ENCODE data around the gene PFKM. TPM values are rescaled to one million over a fixed set of nuclear protein-coding genes. Genes with fewer than 3 reads are reported as not detected.
A peak's percentile ranks its signal among the peaks of the same experiment; 100 is the strongest.

Gene PFKM
- total RNA-seq, 2 donors from 2014 or later = 50.1 to 62.2 TPM

DNA sequence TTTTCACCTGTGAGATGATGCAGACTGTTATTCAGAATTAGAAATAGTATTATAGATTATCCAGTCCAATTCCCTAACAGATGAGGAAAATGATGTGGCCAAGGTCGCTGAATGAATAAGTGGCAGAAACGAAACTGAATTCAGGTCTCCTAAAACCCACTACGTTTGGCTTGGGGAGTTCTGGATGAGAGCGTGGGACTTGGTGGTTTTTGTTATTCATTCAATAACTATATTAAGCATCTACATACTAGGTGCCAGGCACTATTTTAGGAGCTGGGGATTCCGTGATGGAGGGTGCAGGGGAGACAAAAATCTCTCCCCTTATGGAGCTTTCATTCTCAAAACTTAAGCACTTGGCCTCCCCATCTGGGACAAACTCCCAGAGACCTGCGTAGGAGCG, 63.5 kb downstream of the PFKM start:
- ATAC-seq (ENCODE audit: insufficient number of reproducible peaks, low FRiP score, low read depth) (no peak), DNase-seq (ENCODE audit: low spot score) (no peak)
- Histone ChIP-seq H3K4me1 (ENCODE audit: control insufficient read depth in 1 of 2, low read depth in 2 of 2) (peaks cover 4 to 16% of the 10 kb centered on the region in 2 donors), H3K27ac (peak overlapping the region; percentile 18 to 66), H3K27me3 (replicated peaks; ENCODE audit: insufficient read depth) (no peaks in the 10 kb centered on the region), H3K9me3 (no peaks in the 10 kb centered on the region), H3K36me3 (no peaks in the 10 kb centered on the region), H3K4me3 (peak overlapping the region; percentile 96)
- TF ChIP-seq, protein P1, sequence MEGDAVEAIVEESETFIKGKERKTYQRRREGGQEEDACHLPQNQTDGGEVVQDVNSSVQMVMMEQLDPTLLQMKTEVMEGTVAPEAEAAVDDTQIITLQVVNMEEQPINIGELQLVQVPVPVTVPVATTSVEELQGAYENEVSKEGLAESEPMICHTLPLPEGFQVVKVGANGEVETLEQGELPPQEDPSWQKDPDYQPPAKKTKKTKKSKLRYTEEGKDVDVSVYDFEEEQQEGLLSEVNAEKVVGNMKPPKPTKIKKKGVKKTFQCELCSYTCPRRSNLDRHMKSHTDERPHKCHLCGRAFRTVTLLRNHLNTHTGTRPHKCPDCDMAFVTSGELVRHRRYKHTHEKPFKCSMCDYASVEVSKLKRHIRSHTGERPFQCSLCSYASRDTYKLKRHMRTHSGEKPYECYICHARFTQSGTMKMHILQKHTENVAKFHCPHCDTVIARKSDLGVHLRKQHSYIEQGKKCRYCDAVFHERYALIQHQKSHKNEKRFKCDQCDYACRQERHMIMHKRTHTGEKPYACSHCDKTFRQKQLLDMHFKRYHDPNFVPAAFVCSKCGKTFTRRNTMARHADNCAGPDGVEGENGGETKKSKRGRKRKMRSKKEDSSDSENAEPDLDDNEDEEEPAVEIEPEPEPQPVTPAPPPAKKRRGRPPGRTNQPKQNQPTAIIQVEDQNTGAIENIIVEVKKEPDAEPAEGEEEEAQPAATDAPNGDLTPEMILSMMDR (IDR thresholded peaks at IDR 0.05) = no peak

DNA sequence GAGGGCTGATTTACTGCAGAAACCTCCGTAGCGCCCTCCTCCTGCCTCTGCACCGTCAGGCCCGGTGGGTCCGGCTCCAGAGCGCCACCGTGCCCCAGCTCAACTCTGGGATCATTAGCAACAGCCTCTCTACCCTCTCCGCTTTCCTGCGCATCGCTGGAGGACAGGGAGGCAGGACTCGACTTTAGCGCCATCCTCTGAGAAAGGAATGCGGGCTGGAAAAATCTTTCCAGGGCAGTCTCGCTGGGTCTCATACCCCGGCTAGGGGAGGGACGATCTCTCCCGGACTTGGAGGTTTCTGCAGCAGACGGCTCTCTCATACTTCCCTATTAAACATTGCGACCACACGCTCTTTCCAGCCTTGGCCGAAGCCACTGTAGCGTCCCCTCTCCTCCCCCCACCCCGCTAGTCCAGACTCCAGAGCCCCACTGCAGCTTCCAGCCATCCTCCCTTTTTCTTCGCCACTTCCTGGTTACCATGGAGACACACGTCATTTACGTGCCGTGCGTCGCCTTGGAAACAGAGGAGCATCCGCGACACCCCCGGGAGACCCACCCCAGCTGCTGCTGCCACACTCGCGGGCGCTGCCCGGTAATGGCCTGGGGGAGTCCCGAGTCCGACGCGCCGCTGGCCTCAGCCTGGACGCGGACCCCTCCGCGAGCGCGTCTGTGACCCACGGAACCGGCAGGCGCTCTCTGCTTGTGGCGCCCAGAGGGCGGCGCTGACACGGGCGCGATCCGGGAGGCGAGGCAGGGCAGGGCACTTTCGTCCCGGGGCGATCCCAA, 64.1 kb downstream of the PFKM start, which contains the start of gene CCDC184:
Gene CCDC184 (plus strand): TSS at position 554 of the 785 bp plus-strand sequence. CDS start 479 bp downstream, outside the sequence.
- no peaks in the 10 kb centered on the region for H3K9me3 ChIP-seq
- H3K27me3 ChIP-seq (replicated peaks; ENCODE audit: insufficient read depth) = no peaks in the 10 kb centered on the region
- TF ChIP-seq, protein P1 (IDR thresholded peaks at IDR 0.05) = peak; percentile 40
- peak within 1 kb of the TSS; percentile 18 to 66 for H3K27ac ChIP-seq
- DNase-seq (ENCODE audit: low spot score) (peak; percentile 32), ATAC-seq (ENCODE audit: insufficient number of reproducible peaks, low FRiP score, low read depth) (peak; percentile 63)
- H3K36me3 ChIP-seq = no peaks in the 10 kb centered on the region
- H3K4me3 ChIP-seq = peak within 1 kb of the TSS; percentile 96
- peaks cover 4 to 16% of the 10 kb centered on the region in 2 donors for H3K4me1 ChIP-seq (ENCODE audit: control insufficient read depth in 1 of 2, low read depth in 2 of 2)

DNA sequence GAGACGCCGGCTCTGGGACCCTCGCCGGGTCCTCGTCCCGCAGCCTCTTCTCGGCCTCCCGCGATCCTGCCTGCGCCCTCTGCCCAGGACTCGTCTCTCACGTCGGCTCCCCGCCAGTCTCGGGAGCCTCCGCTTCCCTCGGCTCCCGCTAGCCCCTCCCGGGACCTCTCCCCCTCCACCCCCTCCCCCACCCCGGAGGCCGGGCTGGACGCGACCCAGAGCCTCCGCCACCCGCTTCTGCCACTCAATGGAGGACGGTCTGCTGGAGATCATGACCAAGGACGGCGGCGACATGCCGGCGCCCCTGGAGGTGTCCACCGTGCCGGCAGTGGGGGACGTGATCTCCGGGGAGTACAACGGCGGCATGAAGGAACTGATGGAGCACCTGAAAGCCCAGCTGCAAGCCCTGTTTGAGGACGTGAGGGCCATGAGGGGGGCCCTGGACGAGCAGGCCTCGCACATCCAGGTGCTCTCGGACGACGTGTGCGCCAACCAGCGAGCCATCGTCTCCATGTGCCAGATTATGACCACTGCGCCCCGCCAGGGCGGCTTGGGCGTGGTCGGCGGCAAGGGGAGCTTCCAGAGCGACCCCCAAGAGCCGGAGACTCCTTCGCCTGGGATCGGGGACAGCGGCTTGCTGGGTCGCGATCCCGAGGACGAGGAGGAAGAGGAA, 64.8 kb downstream of the PFKM start:
- H3K27me3 ChIP-seq (replicated peaks; ENCODE audit: insufficient read depth) = no peaks in the 10 kb centered on the region
- no peaks in the 10 kb centered on the region for H3K9me3 ChIP-seq
- no peak overlapping the region for H3K27ac ChIP-seq
- DNase-seq (ENCODE audit: low spot score) = no peak
- peak overlapping the region; percentile 96 for H3K4me3 ChIP-seq
- ATAC-seq (ENCODE audit: insufficient number of reproducible peaks, low FRiP score, low read depth) = no peak
- TF ChIP-seq, protein P1 (IDR thresholded peaks at IDR 0.05) = no peak
- no peaks in the 10 kb centered on the region for H3K36me3 ChIP-seq
- peaks cover 4 to 16% of the 10 kb centered on the region in 2 donors for H3K4me1 ChIP-seq (ENCODE audit: control insufficient read depth in 1 of 2, low read depth in 2 of 2)

DNA sequence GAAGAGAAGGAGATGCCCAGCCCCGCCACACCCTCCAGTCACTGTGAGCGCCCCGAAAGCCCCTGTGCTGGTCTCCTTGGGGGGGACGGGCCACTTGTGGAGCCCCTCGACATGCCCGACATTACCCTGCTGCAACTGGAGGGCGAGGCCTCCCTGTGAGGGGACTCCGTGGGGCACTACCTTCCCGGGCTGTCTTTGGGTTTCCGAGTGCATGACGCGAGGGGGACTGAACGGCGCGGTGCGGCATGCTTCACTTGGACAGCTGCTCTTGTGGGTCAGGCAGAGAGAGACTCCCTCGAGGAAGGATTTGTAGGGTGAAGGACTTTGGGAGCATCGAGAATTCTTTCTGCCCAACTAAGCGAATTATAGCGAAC, 65.4 kb downstream of the PFKM start:
- Histone ChIP-seq H3K4me3 (peak overlapping the region; percentile 96), H3K27me3 (replicated peaks; ENCODE audit: insufficient read depth) (no peaks in the 10 kb centered on the region), H3K27ac (no peak overlapping the region), H3K4me1 (ENCODE audit: control insufficient read depth in 1 of 2, low read depth in 2 of 2) (peaks cover 4 to 16% of the 10 kb centered on the region in 2 donors), H3K9me3 (no peaks in the 10 kb centered on the region), H3K36me3 (no peaks in the 10 kb centered on the region)
- TF ChIP-seq, protein P1 (IDR thresholded peaks at IDR 0.05) = no peak
- no peak for DNase-seq (ENCODE audit: low spot score)
- ATAC-seq (ENCODE audit: insufficient number of reproducible peaks, low FRiP score, low read depth) = no peak

DNA sequence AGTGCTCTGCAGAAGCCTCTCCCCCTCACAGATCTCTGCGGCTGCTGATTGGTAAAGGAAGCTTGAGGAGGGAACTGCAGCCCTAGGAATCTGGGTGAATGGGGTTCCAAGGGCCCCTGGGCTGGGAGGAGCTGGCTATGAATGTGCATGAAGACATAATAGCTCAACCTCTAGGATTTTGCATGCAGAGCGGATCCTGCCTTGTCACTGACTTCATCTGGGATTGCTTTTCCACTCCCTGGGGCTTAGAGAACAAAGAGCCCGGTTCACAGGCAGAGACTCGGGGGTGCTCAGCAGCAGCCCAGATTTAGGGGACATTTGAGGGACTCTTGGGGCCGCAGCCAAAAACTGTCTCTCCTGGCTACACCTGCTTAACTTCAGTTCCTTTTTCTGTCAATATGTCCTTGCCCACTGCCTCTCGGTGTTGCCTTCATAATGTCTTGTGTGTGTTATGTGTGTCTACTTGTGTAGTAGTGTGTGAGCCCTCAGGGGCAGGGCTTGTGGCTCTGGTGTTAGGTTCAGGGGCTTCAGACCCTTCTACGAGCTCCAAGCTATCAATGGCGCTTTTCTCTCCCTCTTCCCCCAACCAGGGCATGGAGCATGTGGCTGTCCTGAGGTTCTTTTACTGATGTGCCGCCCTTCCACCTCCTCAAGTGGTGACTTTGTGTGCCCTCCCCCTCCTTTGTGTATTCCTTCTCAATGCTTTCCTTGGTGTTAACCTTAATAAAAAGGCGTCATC, 66.2 kb downstream of the PFKM start:
- H3K4me1 ChIP-seq (ENCODE audit: control insufficient read depth in 1 of 2, low read depth in 2 of 2) = peaks cover 4 to 16% of the 10 kb centered on the region in 2 donors
- no peaks in the 10 kb centered on the region for H3K9me3 ChIP-seq
- H3K4me3 ChIP-seq = no peak overlapping the region
- H3K27me3 ChIP-seq (replicated peaks; ENCODE audit: insufficient read depth) = no peaks in the 10 kb centered on the region
- DNase-seq (ENCODE audit: low spot score) = no peak
- TF ChIP-seq, protein P1 (IDR thresholded peaks at IDR 0.05) = no peak
- no peak overlapping the region for H3K27ac ChIP-seq
- H3K36me3 ChIP-seq = no peaks in the 10 kb centered on the region
- no peak for ATAC-seq (ENCODE audit: insufficient number of reproducible peaks, low FRiP score, low read depth)
